ENCODE measurements around the gene RELL1.
"Not testable (repeated sequence)": the region's sequence is repeated elsewhere in the genome, so short reads cannot be mapped to it uniquely, and the experiment has no call there.

Gene RELL1

GRCh38 chr4:37682701-37683401 is 3.3 kb downstream of the RELL1 start:
- H3K27ac ChIP-seq (ENCODE audit: insufficient read depth, low read depth, low read length, poor library complexity, severe bottlenecking) = no peak overlapping the region
- H3K4me1 ChIP-seq (ENCODE audit: control insufficient read depth, insufficient read depth, low read length) = peaks cover 13% of the 10 kb centered on the region
- H3K36me3 ChIP-seq (ENCODE audit: control insufficient read depth, insufficient read depth, low read length) = no peaks in the 10 kb centered on the region
- H3K4me3 ChIP-seq (ENCODE audit: insufficient read depth, low read depth, low read length) = no peak overlapping the region
- H3K27me3 ChIP-seq (ENCODE audit: control insufficient read depth, insufficient read depth, low read length, poor library complexity, severe bottlenecking) = peaks cover 20% of the 10 kb centered on the region
- 82 to 85% methylated on average over 6 to 7 of the region's 7 CpGs for WGBS, 2 experiments
- no peaks in the 10 kb centered on the region for H3K9me3 ChIP-seq (ENCODE audit: control insufficient read depth, low read length)

- Histone ChIP-seq H3K9me3 (ENCODE audit: control insufficient read depth, low read length) (no peaks in the 10 kb centered on the region), H3K4me3 (ENCODE audit: insufficient read depth, low read depth, low read length) (no peak overlapping the region), H3K36me3 (ENCODE audit: control insufficient read depth, insufficient read depth, low read length) (no peaks in the 10 kb centered on the region), H3K27ac (ENCODE audit: insufficient read depth, low read depth, low read length, poor library complexity, severe bottlenecking) (no peak overlapping the region), H3K27me3 (ENCODE audit: control insufficient read depth, insufficient read depth, low read length, poor library complexity, severe bottlenecking) (peaks cover 6% of the 10 kb centered on the region), H3K4me1 (ENCODE audit: control insufficient read depth, insufficient read depth, low read length) (peaks cover 3% of the 10 kb centered on the region)
- 100% methylated on average over 1 of the region's 1 CpG for WGBS, 2 experiments
These were observed 6.1 kb downstream of the RELL1 start for GRCh38 chr4:37680089-37680488.

- H3K27ac ChIP-seq (ENCODE audit: insufficient read depth, low read depth, low read length, poor library complexity, severe bottlenecking) = no peak overlapping the region
- H3K36me3 ChIP-seq (ENCODE audit: control insufficient read depth, insufficient read depth, low read length) = no peaks in the 10 kb centered on the region
- no peaks in the 10 kb centered on the region for H3K4me1 ChIP-seq (ENCODE audit: control insufficient read depth, insufficient read depth, low read length)
- no peak overlapping the region for H3K4me3 ChIP-seq (ENCODE audit: insufficient read depth, low read depth, low read length)
- H3K27me3 ChIP-seq (ENCODE audit: control insufficient read depth, insufficient read depth, low read length, poor library complexity, severe bottlenecking) = no peaks in the 10 kb centered on the region
- 90 to 92% methylated on average over 2 of the region's 2 CpGs for WGBS, 2 experiments
- no peaks in the 10 kb centered on the region for H3K9me3 ChIP-seq (ENCODE audit: control insufficient read depth, low read length)
These were observed 6.9 kb downstream of the RELL1 start for GRCh38 chr4:37679301-37679700.

GRCh38 chr4:37678624-37679023 is 7.6 kb downstream of the RELL1 start:
- Histone ChIP-seq H3K9me3 (ENCODE audit: control insufficient read depth, low read length) (no peaks in the 10 kb centered on the region), H3K27me3 (ENCODE audit: control insufficient read depth, insufficient read depth, low read length, poor library complexity, severe bottlenecking) (no peaks in the 10 kb centered on the region), H3K36me3 (ENCODE audit: control insufficient read depth, insufficient read depth, low read length) (no peaks in the 10 kb centered on the region), H3K27ac (ENCODE audit: insufficient read depth, low read depth, low read length, poor library complexity, severe bottlenecking) (no peak overlapping the region), H3K4me1 (ENCODE audit: control insufficient read depth, insufficient read depth, low read length) (no peaks in the 10 kb centered on the region), H3K4me3 (ENCODE audit: insufficient read depth, low read depth, low read length) (no peak overlapping the region)
- 94% methylated on average over 2 to 3 of the region's 3 CpGs for WGBS, 2 experiments

- Histone ChIP-seq H3K36me3 (ENCODE audit: control insufficient read depth, insufficient read depth, low read length) (no peaks in the 10 kb centered on the region), H3K27ac (ENCODE audit: insufficient read depth, low read depth, low read length, poor library complexity, severe bottlenecking) (no peak overlapping the region), H3K4me3 (ENCODE audit: insufficient read depth, low read depth, low read length) (no peak overlapping the region), H3K4me1 (ENCODE audit: control insufficient read depth, insufficient read depth, low read length) (no peaks in the 10 kb centered on the region), H3K9me3 (ENCODE audit: control insufficient read depth, low read length) (no peaks in the 10 kb centered on the region), H3K27me3 (ENCODE audit: control insufficient read depth, insufficient read depth, low read length, poor library complexity, severe bottlenecking) (no peaks in the 10 kb centered on the region)
- 86% methylated on average over 1 of the region's 1 CpG for WGBS, 2 experiments
These were observed 10.4 kb downstream of the RELL1 start for GRCh38 chr4:37675587-37676290.

GRCh38 chr4:37674439-37674838 is 11.7 kb downstream of the RELL1 start:
- WGBS, 2 experiments = 72 to 79% methylated on average over 5 of the region's 5 CpGs
- Histone ChIP-seq H3K27me3 (ENCODE audit: control insufficient read depth, insufficient read depth, low read length, poor library complexity, severe bottlenecking) (no peaks in the 10 kb centered on the region), H3K9me3 (ENCODE audit: control insufficient read depth, low read length) (no peaks in the 10 kb centered on the region), H3K36me3 (ENCODE audit: control insufficient read depth, insufficient read depth, low read length) (no peaks in the 10 kb centered on the region), H3K4me1 (ENCODE audit: control insufficient read depth, insufficient read depth, low read length) (no peaks in the 10 kb centered on the region), H3K4me3 (ENCODE audit: insufficient read depth, low read depth, low read length) (no peak overlapping the region), H3K27ac (ENCODE audit: insufficient read depth, low read depth, low read length, poor library complexity, severe bottlenecking) (no peak overlapping the region)

GRCh38 chr4:37673538-37674192 is 12.5 kb downstream of the RELL1 start:
- Histone ChIP-seq H3K9me3 (ENCODE audit: control insufficient read depth, low read length) (no peaks in the 10 kb centered on the region), H3K27ac (ENCODE audit: insufficient read depth, low read depth, low read length, poor library complexity, severe bottlenecking) (no peak overlapping the region), H3K27me3 (ENCODE audit: control insufficient read depth, insufficient read depth, low read length, poor library complexity, severe bottlenecking) (no peaks in the 10 kb centered on the region), H3K4me1 (ENCODE audit: control insufficient read depth, insufficient read depth, low read length) (no peaks in the 10 kb centered on the region), H3K36me3 (ENCODE audit: control insufficient read depth, insufficient read depth, low read length) (no peaks in the 10 kb centered on the region), H3K4me3 (ENCODE audit: insufficient read depth, low read depth, low read length) (no peak overlapping the region)
- WGBS, 2 experiments = 93% methylated on average over 4 of the region's 4 CpGs

GRCh38 chr4:37671072-37671471 is 15.1 kb downstream of the RELL1 start:
- 47 to 50% methylated on average over 2 of the region's 2 CpGs for WGBS, 2 experiments
- no peaks in the 10 kb centered on the region for H3K9me3 ChIP-seq (ENCODE audit: control insufficient read depth, low read length)
- no peak overlapping the region for H3K27ac ChIP-seq (ENCODE audit: insufficient read depth, low read depth, low read length, poor library complexity, severe bottlenecking)
- H3K27me3 ChIP-seq (ENCODE audit: control insufficient read depth, insufficient read depth, low read length, poor library complexity, severe bottlenecking) = no peaks in the 10 kb centered on the region
- H3K4me3 ChIP-seq (ENCODE audit: insufficient read depth, low read depth, low read length) = no peak overlapping the region
- H3K4me1 ChIP-seq (ENCODE audit: control insufficient read depth, insufficient read depth, low read length) = peaks cover 3% of the 10 kb centered on the region
- H3K36me3 ChIP-seq (ENCODE audit: control insufficient read depth, insufficient read depth, low read length) = no peaks in the 10 kb centered on the region

GRCh38 chr4:37670249-37670648 is 15.9 kb downstream of the RELL1 start:
- Histone ChIP-seq H3K4me1 (ENCODE audit: control insufficient read depth, insufficient read depth, low read length) (peaks cover 3% of the 10 kb centered on the region), H3K4me3 (ENCODE audit: insufficient read depth, low read depth, low read length) (no peak overlapping the region), H3K27ac (ENCODE audit: insufficient read depth, low read depth, low read length, poor library complexity, severe bottlenecking) (no peak overlapping the region), H3K9me3 (ENCODE audit: control insufficient read depth, low read length) (no peaks in the 10 kb centered on the region), H3K27me3 (ENCODE audit: control insufficient read depth, insufficient read depth, low read length, poor library complexity, severe bottlenecking) (no peaks in the 10 kb centered on the region), H3K36me3 (ENCODE audit: control insufficient read depth, insufficient read depth, low read length) (no peaks in the 10 kb centered on the region)
- WGBS, 2 experiments = 80% methylated on average over 1 of the region's 1 CpG; no CpG with 5 or more reads in 1 of the 2 experiments

GRCh38 chr4:37669124-37669523 is 17.1 kb downstream of the RELL1 start:
- 98% methylated on average over 10 to 19 of the region's 26 CpGs for WGBS, 2 experiments
- H3K36me3 ChIP-seq (ENCODE audit: control insufficient read depth, insufficient read depth, low read length); H3K4me3 ChIP-seq (ENCODE audit: insufficient read depth, low read depth, low read length); H3K27ac ChIP-seq (ENCODE audit: insufficient read depth, low read depth, low read length, poor library complexity, severe bottlenecking); H3K27me3 ChIP-seq (ENCODE audit: control insufficient read depth, insufficient read depth, low read length, poor library complexity, severe bottlenecking); H3K4me1 ChIP-seq (ENCODE audit: control insufficient read depth, insufficient read depth, low read length); H3K9me3 ChIP-seq (ENCODE audit: control insufficient read depth, low read length): not testable (repeated sequence)

Data from ectodermal cell (in vitro differentiated cells).